ENCODE measurements around the gene RSAD1. TPM values are rescaled to one million over a fixed set of nuclear protein-coding genes. Genes with fewer than 3 reads are reported as not detected.

The RSAD1 gene
- total and polyA plus RNA-seq, 2 donors (not counting 3 experiments of a cell fraction or from before 2014, with no cell fraction given) = 20.3 to 35.5 TPM

DNA sequence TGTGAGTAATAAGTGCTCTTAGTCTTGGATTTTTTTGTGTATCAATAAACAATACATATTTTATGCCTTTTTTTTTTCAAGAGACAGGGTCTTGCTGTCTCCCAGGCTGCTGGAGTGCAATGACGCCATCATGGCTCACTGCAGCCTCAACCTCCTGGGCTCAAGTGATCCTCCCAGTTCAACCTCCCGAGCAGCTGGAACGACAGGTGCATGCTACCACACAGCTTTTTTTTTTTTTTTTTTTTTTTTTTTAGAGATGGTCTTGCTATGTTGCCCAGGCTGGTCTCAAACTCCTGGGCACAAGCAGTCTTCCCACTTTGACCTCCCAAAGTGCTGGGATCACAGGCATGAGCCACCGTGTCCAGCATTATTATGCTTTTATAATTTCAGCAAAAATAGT is 39.7 kb upstream of the RSAD1 start:
- DNase-seq (ENCODE audit: low read depth, low spot score) = no peak
- Histone ChIP-seq H3K4me3 (replicated peaks in 1 of 3; ENCODE audit: insufficient read depth in 1 of 3, low read depth in 1 of 3, low read length in 3 of 3) (no peak overlapping the region), H3K36me3 (ENCODE audit: control insufficient read depth in 2 of 2, extremely low read depth in 1 of 2, insufficient read depth in 2 of 2, low read length in 2 of 2) (peaks cover 0 to 4% of the 10 kb centered on the region in 2 experiments), H3K27me3 (ENCODE audit: control insufficient read depth in 2 of 2, insufficient read depth in 2 of 2, low read length in 2 of 2) (no peaks in the 10 kb centered on the region), H4K20me1 (replicated peaks; ENCODE audit: control insufficient read depth, extremely low read depth, insufficient read depth, low read length) (no peaks in the 10 kb centered on the region), H2AFZ (ENCODE audit: low read depth, low read length) (no peak overlapping the region), H3K79me2 (ENCODE audit: control insufficient read depth, insufficient read depth, low read length) (no peaks in the 10 kb centered on the region), H3K4me2 (ENCODE audit: insufficient read depth, low read length) (no peak overlapping the region), H3K27ac (ENCODE audit: insufficient read depth, low read depth, low read length) (no peak overlapping the region), H3K9ac (replicated peaks; ENCODE audit: extremely low read depth, insufficient read depth, low read length) (no peak overlapping the region), H3K9me3 (replicated peaks; ENCODE audit: control insufficient read depth, insufficient read depth, low read length) (no peaks in the 10 kb centered on the region), H3K4me1 (ENCODE audit: control insufficient read depth, extremely low read depth, insufficient read depth, low read length) (no peaks in the 10 kb centered on the region), H3K9me1 (replicated peaks; ENCODE audit: control insufficient read depth, extremely low read depth, insufficient read depth, low read length) (no peaks in the 10 kb centered on the region)
- dilution Hi-C loops (cut with MboI; ENCODE audit: extremely low pct_ligation_motif_present, low sequenced_read_pairs) (no loop called here), intact Hi-C loops (cut with micrococcal nuclease) (no loop called here)
- POLR2A ChIA-PET = interaction anchor here (0.5 kb wide), 1 partner anchor 47 kb away, joined by 3 read pairs; no protein-coding TSS in a partner anchor
- no TSS peak for BruUV-seq (replicated peaks)
- no peak for FAIRE-seq
- TF ChIP-seq POLR2A (IDR thresholded peaks at IDR 0.05; ENCODE audit: low read depth, low read length) (no peak), GATA2 (IDR thresholded peaks at IDR 0.05; ENCODE audit: insufficient read depth, insufficient read length, low read depth, low read length) (no peak), FOS (IDR thresholded peaks at IDR 0.05; ENCODE audit: borderline replicate concordance, insufficient read depth, low read length) (no peak), MYC (IDR thresholded peaks at IDR 0.05; ENCODE audit: low read depth, low read length) (no peak)
- CTCF ChIA-PET = no interaction called here

DNA sequence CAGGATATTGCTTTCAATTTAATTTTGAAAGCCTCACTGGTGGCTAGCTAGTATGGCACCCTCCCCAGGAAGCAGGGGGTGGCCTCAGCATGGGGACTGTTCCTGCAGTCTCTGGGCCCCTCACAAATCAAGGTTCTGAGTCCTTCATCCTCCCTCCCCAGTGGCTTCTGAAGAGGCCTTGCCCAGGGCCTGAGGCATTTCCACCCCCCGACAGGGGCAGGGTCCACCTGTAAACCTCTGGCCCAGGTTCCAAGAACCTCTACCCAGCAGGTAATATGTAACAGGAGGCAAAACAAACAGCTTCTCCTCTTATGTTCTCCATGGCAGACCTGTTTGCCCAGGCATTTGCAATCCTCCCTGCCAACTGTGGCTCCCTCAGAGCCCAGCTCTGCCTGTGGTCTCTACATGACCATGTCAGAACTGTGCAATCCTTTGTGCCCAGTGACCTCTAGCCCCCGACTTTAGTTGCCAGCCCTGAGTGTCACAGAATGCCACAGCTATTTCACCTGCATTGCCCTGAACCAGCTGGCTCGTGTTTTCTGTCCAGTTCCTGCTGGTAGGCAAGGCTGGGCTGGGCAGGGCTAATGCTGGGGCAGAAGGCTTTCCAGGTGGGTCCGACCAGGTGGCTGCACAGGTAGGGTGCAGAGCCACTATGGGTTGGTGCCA is 38.4 kb upstream of the RSAD1 start:
- Histone ChIP-seq H3K36me3 (ENCODE audit: control insufficient read depth in 2 of 2, extremely low read depth in 1 of 2, insufficient read depth in 2 of 2, low read length in 2 of 2) (peaks cover 0 to 4% of the 10 kb centered on the region in 2 experiments), H4K20me1 (replicated peaks; ENCODE audit: control insufficient read depth, extremely low read depth, insufficient read depth, low read length) (no peaks in the 10 kb centered on the region), H2AFZ (ENCODE audit: low read depth, low read length) (no peak overlapping the region), H3K9me3 (replicated peaks; ENCODE audit: control insufficient read depth, insufficient read depth, low read length) (no peaks in the 10 kb centered on the region), H3K9me1 (replicated peaks; ENCODE audit: control insufficient read depth, extremely low read depth, insufficient read depth, low read length) (no peaks in the 10 kb centered on the region), H3K4me3 (replicated peaks in 1 of 3; ENCODE audit: insufficient read depth in 1 of 3, low read depth in 1 of 3, low read length in 3 of 3) (no peak overlapping the region), H3K4me2 (ENCODE audit: insufficient read depth, low read length) (no peak overlapping the region), H3K4me1 (ENCODE audit: control insufficient read depth, extremely low read depth, insufficient read depth, low read length) (no peaks in the 10 kb centered on the region), H3K9ac (replicated peaks; ENCODE audit: extremely low read depth, insufficient read depth, low read length) (no peak overlapping the region), H3K27me3 (ENCODE audit: control insufficient read depth in 2 of 2, insufficient read depth in 2 of 2, low read length in 2 of 2) (no peaks in the 10 kb centered on the region), H3K27ac (ENCODE audit: insufficient read depth, low read depth, low read length) (no peak overlapping the region), H3K79me2 (ENCODE audit: control insufficient read depth, insufficient read depth, low read length) (no peaks in the 10 kb centered on the region)
- intact Hi-C loops (cut with micrococcal nuclease) = no loop called here
- CTCF ChIA-PET = no interaction called here
- POLR2A ChIA-PET = no interaction called here
- no peak for DNase-seq (ENCODE audit: low read depth, low spot score)
- BruUV-seq (replicated peaks) = no TSS peak
- FAIRE-seq = no peak
- no peak for TF ChIP-seq JUN (IDR thresholded peaks at IDR 0.05; ENCODE audit: borderline replicate concordance, insufficient read depth, insufficient read length, low read depth)
- no peak for TF ChIP-seq EZH2 (IDR thresholded peaks at IDR 0.05; ENCODE audit: borderline replicate concordance, low read depth, low read length, severe bottlenecking)
- TF ChIP-seq POLR2A (IDR thresholded peaks at IDR 0.05; ENCODE audit: low read depth, low read length) = no peak
- dilution Hi-C loops (cut with MboI; ENCODE audit: extremely low pct_ligation_motif_present, low sequenced_read_pairs) = no loop called here
